GM19452 (cell line): ENCODE measurements around the gene RAB29.
"Not testable (repeated sequence)": the region's sequence is repeated elsewhere in the genome, so short reads cannot be mapped to it uniquely, and the experiment has no call there.

Experiments
- ATAC-seq: cut with Tn5 transposase; IDR thresholded peaks from one replicate; pipeline ENCODE4 v1.9.1; 2021; ENCODE audit not compliant: unreplicated experiment

The RAB29 gene

GRCh38 chr1:205726619-205727125 lies 48.6 kb downstream of the RAB29 start:
- ATAC-seq: no peak

DNA sequence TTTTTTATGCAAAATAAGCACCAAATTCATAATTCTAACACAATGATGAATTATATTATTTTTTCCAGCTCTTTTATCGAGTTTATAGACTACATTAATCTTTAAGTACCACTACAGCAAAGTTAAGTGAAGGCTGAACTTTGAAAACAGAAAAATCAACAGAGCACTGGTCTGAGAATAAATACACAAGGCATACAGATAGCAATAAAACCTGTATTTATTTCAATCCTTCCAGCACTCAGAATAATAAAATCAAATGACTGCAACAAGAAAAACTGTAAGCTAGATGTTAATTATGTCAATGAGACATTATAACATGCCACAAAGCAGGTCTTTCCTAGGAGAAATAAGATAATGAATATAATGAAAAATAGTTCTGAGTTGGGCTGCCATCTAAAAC lies 49.8 kb downstream of the RAB29 start:
- no peak for ATAC-seq

- not testable (repeated sequence) for ATAC-seq
Measured at GRCh38 chr1:205720740-205721139, 54.5 kb downstream of the RAB29 start.

DNA sequence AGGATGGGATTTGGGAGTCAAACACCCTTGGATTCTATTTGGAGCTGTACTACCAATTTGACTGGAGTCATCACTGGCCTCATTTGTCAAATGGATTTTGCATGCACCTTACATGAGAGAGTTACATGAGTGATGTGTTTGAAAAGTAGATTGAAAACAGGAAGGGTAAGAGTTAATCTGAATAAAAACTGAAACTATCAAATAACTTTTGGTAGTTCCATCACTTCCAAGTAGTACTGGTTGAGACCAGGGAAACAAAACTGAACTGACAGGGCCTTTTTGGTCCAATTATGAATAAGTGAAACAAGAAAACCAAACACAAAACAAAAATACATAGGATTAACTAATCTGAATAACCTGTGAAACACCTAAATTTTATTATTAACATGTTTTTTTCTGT lies 55.5 kb downstream of the RAB29 start:
- ATAC-seq: no peak

GRCh38 chr1:205719015-205719414 lies 56.3 kb downstream of the RAB29 start:
- ATAC-seq: no peak
